Measurements from ENCODE around the gene ARL2BP.

Gene ARL2BP

DNA sequence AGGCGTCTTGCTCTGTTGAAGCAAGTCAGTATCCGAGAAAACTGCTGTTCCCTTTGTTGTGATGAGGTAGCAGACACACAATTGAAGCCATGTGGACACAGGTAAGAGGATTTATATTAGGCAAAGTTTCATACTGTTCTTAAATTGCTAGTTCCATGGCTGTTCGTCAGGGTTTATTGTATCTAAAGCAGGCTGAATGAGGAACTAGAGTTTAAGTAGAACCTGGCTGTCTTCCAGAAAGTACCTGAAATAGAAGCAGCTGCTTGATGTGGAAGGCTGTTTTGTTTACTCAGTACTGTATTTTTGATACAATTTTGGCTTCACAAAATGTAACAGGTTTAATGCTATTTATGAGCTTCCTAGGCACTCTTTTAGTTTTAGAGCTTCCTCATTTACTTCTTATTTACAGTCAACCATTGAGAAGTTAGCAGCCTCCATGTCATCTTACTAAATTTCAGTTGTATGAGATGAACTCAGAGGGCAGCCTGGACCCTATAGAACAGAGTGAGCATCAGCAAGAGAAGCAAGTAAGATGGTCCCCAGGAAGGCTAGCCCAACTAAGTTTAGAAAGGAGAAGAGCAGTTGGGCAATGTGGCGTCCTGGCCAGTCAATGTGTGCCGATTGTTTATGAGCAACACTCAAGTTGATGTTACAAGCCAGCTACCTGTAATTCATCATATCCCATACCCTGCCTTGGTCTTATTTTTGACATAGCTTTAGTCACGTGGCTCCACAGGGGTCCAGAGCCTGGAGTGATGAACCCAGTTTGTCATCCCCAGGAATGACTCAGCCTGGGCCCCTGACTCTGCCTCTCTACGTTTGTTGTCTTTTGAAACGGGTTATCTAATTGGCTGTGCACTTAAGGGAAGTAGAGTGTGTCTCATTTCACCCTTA is 9.7 kb upstream of the ARL2BP start:
- 89 to 98% methylated on average over 6 to 7 of the region's 8 CpGs for WGBS, 2 experiments (ENCODE audit: insufficient coverage in 2 of 2)
- Histone ChIP-seq H3K36me3 (ENCODE audit: control insufficient read depth, insufficient read depth, low read length) (peaks cover 84% of the 10 kb centered on the region), H3K4me1 (ENCODE audit: control insufficient read depth, insufficient read depth, low read length, poor library complexity, severe bottlenecking) (peaks cover 11% of the 10 kb centered on the region), H3K9me3 (ENCODE audit: control insufficient read depth, low read length) (no peaks in the 10 kb centered on the region), H3K4me3 (ENCODE audit: extremely low read depth, insufficient read depth, low read length, poor library complexity, severe bottlenecking) (no peak overlapping the region), H3K27ac (ENCODE audit: low read depth, low read length, severe bottlenecking) (peak overlapping the region; percentile 1)

DNA sequence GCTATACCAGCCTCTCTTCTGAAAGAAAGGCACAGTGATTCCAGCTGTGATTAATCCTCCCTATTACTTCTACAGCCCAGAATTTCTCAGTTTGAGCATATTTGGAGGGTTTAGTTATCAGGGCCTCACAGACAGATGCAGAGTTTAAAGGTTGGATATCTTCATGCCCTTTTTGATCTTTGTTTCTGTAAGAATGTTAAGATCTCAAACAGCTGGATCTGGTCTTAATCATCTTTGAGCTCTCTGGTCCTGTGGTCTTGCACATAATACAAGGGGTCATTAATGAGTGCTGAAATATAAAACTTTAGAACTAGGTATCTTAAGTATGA is 9.1 kb upstream of the ARL2BP start:
- Histone ChIP-seq H3K4me3 (ENCODE audit: extremely low read depth, insufficient read depth, low read length, poor library complexity, severe bottlenecking) (no peak overlapping the region), H3K4me1 (ENCODE audit: control insufficient read depth, insufficient read depth, low read length, poor library complexity, severe bottlenecking) (peaks cover 11% of the 10 kb centered on the region), H3K36me3 (ENCODE audit: control insufficient read depth, insufficient read depth, low read length) (peaks cover 84% of the 10 kb centered on the region), H3K27ac (ENCODE audit: low read depth, low read length, severe bottlenecking) (peak overlapping the region; percentile 1), H3K9me3 (ENCODE audit: control insufficient read depth, low read length) (no peaks in the 10 kb centered on the region)

DNA sequence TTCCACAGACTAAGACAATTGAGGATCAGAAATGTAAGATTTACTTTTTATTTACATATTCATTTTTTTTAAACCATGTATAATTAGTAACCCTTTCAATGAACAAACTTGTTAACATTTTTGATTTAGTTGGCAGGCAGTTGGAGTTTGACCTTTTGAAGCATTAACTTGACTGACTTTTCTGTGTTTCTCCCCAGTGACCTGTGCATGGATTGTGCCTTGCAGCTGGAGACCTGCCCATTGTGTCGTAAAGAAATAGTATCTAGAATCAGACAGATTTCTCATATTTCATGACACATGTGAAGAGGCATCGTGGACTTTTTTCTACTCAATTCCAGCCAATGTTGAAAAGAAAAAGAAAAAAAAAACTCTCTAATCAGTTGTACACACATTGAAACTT is 6.4 kb upstream of the ARL2BP start:
- 100% methylated on average over 1 of the region's 2 CpGs; no CpG with 5 or more reads in 1 of the 2 experiments for WGBS, 2 experiments (ENCODE audit: insufficient coverage in 2 of 2)
- peaks cover 57% of the 10 kb centered on the region for H3K36me3 ChIP-seq (ENCODE audit: control insufficient read depth, insufficient read depth, low read length)

DNA sequence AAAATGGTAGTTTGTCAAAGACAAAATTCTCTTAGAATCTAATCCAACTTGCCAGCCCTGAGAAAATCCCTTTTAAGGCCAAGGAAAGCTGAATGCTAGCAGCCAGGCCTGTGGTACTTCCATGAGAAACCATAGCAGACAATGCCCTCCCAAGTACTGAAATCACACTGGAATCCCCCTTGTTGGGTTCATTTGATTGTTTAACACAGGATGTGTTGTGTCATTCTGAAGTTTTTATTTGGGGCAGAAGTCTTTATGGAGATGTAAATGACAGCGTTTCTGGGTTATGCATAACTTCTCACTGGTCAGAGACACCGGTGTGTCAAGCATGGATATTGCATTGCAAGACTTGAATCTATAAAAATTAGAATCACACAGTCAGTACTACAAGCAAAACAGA is 6.0 kb upstream of the ARL2BP start:
- Histone ChIP-seq H3K4me1 (ENCODE audit: control insufficient read depth, insufficient read depth, low read length, poor library complexity, severe bottlenecking) (peaks cover 11% of the 10 kb centered on the region), H3K36me3 (ENCODE audit: control insufficient read depth, insufficient read depth, low read length) (peaks cover 53% of the 10 kb centered on the region), H3K4me3 (ENCODE audit: extremely low read depth, insufficient read depth, low read length, poor library complexity, severe bottlenecking) (no peak overlapping the region), H3K27ac (ENCODE audit: low read depth, low read length, severe bottlenecking) (no peak overlapping the region), H3K9me3 (ENCODE audit: control insufficient read depth, low read length) (no peaks in the 10 kb centered on the region)
- WGBS, 2 experiments (ENCODE audit: insufficient coverage in 2 of 2), result 100% methylated on average over 1 of the region's 2 CpGs; no CpG with 5 or more reads in 1 of the 2 experiments

More for the DNA sequence above, 6.4 kb upstream of the ARL2BP start:
- Histone ChIP-seq H3K4me3 (ENCODE audit: extremely low read depth, insufficient read depth, low read length, poor library complexity, severe bottlenecking) (no peak overlapping the region), H3K9me3 (ENCODE audit: control insufficient read depth, low read length) (no peaks in the 10 kb centered on the region), H3K4me1 (ENCODE audit: control insufficient read depth, insufficient read depth, low read length, poor library complexity, severe bottlenecking) (peaks cover 11% of the 10 kb centered on the region), H3K27ac (ENCODE audit: low read depth, low read length, severe bottlenecking) (no peak overlapping the region)

DNA sequence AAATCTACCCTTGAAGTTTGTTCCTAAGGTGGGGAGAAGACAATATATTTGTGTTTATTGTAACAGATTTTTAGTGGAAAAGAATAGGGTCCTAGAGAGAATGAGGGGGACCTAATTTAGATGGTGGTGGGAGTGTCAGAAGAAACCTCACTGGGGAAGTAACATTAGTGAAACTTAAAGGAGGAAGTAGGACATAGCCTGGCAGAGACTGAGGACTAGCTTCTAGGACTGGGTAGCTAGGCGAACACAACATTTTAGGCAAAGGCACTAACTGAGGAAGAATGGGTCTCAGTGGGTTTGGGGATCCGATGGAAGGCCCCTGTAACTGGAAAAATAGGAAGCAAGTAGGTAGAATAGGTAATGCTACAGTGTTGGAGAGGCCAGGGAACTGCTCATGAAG is 4.2 kb upstream of the ARL2BP start:
- peaks cover 37% of the 10 kb centered on the region for H3K36me3 ChIP-seq (ENCODE audit: control insufficient read depth, insufficient read depth, low read length)
- H3K4me3 ChIP-seq (ENCODE audit: extremely low read depth, insufficient read depth, low read length, poor library complexity, severe bottlenecking), result no peak overlapping the region
- peaks cover 1% of the 10 kb centered on the region for H3K4me1 ChIP-seq (ENCODE audit: control insufficient read depth, insufficient read depth, low read length, poor library complexity, severe bottlenecking)
- H3K27ac ChIP-seq (ENCODE audit: low read depth, low read length, severe bottlenecking), result no peak overlapping the region
- WGBS, 2 experiments (ENCODE audit: insufficient coverage in 2 of 2), result 97 to 100% methylated on average over 2 of the region's 2 CpGs
- H3K9me3 ChIP-seq (ENCODE audit: control insufficient read depth, low read length), result no peaks in the 10 kb centered on the region

DNA sequence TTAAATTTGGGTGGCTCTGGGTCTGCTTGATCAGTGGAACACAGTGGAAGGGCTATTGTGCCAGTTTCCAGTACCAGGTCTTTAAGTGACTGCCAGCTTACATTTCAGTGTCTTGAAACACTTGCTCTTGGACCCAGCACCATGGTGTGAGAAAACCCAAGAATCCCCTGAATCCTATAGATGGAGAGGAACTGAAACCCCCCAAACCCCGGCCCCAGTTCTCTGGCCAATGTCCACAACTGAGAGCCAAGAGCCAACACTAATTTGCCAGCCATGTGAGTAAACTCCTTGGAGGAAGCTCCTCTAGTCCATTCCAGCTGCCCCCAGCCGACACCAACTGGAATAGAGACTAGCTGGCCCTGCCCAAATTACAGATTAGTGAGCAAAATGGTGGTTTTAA is 2.4 kb upstream of the ARL2BP start:
- H3K4me1 ChIP-seq (ENCODE audit: control insufficient read depth, insufficient read depth, low read length, poor library complexity, severe bottlenecking), result peaks cover 6% of the 10 kb centered on the region
- peaks cover 36% of the 10 kb centered on the region for H3K36me3 ChIP-seq (ENCODE audit: control insufficient read depth, insufficient read depth, low read length)
- no peak overlapping the region for H3K4me3 ChIP-seq (ENCODE audit: extremely low read depth, insufficient read depth, low read length, poor library complexity, severe bottlenecking)
- WGBS, 2 experiments (ENCODE audit: insufficient coverage in 2 of 2), result 88 to 100% methylated on average over 1 to 2 of the region's 2 CpGs
- H3K9me3 ChIP-seq (ENCODE audit: control insufficient read depth, low read length), result no peaks in the 10 kb centered on the region
- H3K27ac ChIP-seq (ENCODE audit: low read depth, low read length, severe bottlenecking), result no peak overlapping the region

DNA sequence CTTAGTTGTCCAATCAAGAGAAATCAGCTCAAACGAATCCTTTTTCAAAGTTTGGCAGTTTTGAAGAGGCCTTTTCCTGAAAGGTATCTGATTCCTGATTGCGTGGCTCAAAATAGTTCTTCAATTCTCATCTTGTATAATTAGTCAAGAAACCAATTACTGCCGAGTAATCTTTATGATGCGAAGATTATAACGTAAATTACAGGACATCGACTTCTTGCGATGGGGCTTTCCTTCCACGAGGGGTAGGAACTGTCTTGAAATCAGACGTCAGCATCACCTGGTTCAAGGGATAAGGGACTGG is 644 bp upstream of the ARL2BP start:
- H3K4me1 ChIP-seq (ENCODE audit: control insufficient read depth, insufficient read depth, low read length, poor library complexity, severe bottlenecking), result peaks cover 6% of the 10 kb centered on the region
- H3K27ac ChIP-seq (ENCODE audit: low read depth, low read length, severe bottlenecking), result peak overlapping the region; percentile 61
- WGBS, 2 experiments (ENCODE audit: insufficient coverage in 2 of 2), result 16 to 26% methylated on average over 6 to 9 of the region's 9 CpGs

DNA sequence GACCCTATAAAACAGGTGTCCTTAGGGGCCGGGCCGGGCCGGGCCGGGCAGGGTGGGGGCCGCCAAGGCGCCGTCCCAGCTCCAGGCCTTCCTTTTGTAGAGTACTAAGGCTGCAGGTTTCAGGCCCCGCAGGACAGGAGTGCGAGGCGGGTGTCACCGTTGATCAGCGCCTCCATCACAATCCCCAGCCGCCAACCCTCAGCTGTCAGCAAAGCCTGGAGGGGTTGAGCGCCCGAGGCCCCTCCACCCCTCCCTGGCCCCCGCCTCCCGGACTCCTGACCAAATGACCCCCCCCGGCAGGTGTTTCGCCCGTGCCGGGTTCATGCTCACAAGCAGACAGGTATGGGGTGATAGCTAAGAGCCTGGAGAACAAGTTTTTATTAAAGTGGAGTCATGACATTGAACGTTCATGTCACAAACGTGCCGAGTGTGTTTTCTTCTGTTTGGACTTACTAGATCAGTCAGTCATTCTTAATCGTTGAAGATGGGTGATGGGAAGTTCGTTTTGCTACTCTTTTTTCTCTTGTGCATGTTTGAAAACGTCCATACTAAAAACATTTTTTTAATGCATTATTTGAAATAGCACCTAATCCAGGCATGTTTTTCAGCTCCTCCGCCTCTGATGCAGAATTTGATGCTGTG is 534 bp downstream of the ARL2BP start:
- H3K36me3 ChIP-seq (ENCODE audit: control insufficient read depth, insufficient read depth, low read length), result peaks cover 49% of the 10 kb centered on the region
- H3K4me1 ChIP-seq (ENCODE audit: control insufficient read depth, insufficient read depth, low read length, poor library complexity, severe bottlenecking), result peaks cover 6% of the 10 kb centered on the region
- WGBS, 2 experiments (ENCODE audit: insufficient coverage in 2 of 2), result 3 to 9% methylated on average over 14 to 19 of the region's 28 CpGs
- H3K9me3 ChIP-seq (ENCODE audit: control insufficient read depth, low read length), result no peaks in the 10 kb centered on the region
- H3K27ac ChIP-seq (ENCODE audit: low read depth, low read length, severe bottlenecking), result peak overlapping the region; percentile 86
- H3K4me3 ChIP-seq (ENCODE audit: extremely low read depth, insufficient read depth, low read length, poor library complexity, severe bottlenecking), result peak overlapping the region; percentile 81

More for the DNA sequence above, 644 bp upstream of the ARL2BP start:
- Histone ChIP-seq H3K36me3 (ENCODE audit: control insufficient read depth, insufficient read depth, low read length) (peaks cover 40% of the 10 kb centered on the region), H3K4me3 (ENCODE audit: extremely low read depth, insufficient read depth, low read length, poor library complexity, severe bottlenecking) (peak overlapping the region; percentile 81), H3K9me3 (ENCODE audit: control insufficient read depth, low read length) (no peaks in the 10 kb centered on the region)

DNA sequence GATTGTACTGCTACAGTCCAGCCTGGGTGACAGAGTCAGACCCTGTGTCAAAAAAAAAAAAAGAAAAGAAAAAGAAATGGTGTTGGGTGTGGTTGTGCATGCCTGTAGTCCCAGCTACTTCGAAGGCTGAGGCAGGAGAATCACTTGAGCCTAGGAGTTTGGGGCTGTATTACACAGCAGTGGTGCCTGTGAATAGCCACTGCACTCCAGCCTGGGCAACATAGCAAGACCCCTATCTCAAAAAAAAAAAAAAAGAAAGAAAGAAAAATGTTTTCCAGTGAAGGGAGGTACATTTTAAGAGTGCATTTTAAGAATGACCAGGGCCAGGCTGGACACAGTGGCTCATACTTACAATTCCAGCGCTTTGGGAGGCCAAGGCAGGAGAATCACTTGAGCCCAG is 6.3 kb downstream of the ARL2BP start:
- Histone ChIP-seq H3K4me1 (ENCODE audit: control insufficient read depth, insufficient read depth, low read length, poor library complexity, severe bottlenecking) (no peaks in the 10 kb centered on the region), H3K27ac (ENCODE audit: low read depth, low read length, severe bottlenecking) (no peak overlapping the region), H3K9me3 (ENCODE audit: control insufficient read depth, low read length) (no peaks in the 10 kb centered on the region), H3K36me3 (ENCODE audit: control insufficient read depth, insufficient read depth, low read length) (peaks cover 75% of the 10 kb centered on the region), H3K4me3 (ENCODE audit: extremely low read depth, insufficient read depth, low read length, poor library complexity, severe bottlenecking) (no peak overlapping the region)
- WGBS, 2 experiments (ENCODE audit: insufficient coverage in 2 of 2), result 92 to 100% methylated on average over 2 of the region's 2 CpGs

DNA sequence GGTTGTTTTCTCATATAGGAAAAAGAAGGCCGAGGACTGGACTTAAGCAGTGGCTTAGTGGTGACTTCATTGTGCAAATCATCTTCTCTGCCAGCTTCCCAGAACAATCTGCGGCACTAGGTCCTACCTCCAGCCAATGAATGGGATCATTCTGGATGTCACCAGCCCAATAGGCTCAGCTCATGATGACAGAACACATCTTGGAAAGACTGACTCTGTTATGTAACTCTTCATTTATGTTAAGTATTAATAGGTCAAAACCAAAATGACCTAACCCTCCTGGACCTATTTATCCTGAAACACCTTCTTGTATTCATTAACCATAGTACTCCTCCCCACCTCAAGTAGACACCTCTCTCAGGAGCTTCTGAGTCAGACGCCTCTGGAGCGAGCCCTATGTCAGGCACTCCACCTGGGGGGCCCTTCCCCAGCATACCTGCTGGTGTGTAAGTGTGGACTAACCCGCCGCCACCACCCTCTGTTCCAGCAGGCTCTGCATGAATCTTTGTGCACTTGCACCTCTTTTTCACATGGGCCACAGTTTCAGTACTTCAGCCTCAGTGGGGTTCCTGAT is 7.2 kb downstream of the ARL2BP start:
- 96% methylated on average over 4 of the region's 6 CpGs; no CpG with 5 or more reads in 1 of the 2 experiments for WGBS, 2 experiments (ENCODE audit: insufficient coverage in 2 of 2)
- peaks cover 67% of the 10 kb centered on the region for H3K36me3 ChIP-seq (ENCODE audit: control insufficient read depth, insufficient read depth, low read length)
- H3K4me3 ChIP-seq (ENCODE audit: extremely low read depth, insufficient read depth, low read length, poor library complexity, severe bottlenecking), result no peak overlapping the region
- no peaks in the 10 kb centered on the region for H3K9me3 ChIP-seq (ENCODE audit: control insufficient read depth, low read length)
- no peaks in the 10 kb centered on the region for H3K4me1 ChIP-seq (ENCODE audit: control insufficient read depth, insufficient read depth, low read length, poor library complexity, severe bottlenecking)
- no peak overlapping the region for H3K27ac ChIP-seq (ENCODE audit: low read depth, low read length, severe bottlenecking)

DNA sequence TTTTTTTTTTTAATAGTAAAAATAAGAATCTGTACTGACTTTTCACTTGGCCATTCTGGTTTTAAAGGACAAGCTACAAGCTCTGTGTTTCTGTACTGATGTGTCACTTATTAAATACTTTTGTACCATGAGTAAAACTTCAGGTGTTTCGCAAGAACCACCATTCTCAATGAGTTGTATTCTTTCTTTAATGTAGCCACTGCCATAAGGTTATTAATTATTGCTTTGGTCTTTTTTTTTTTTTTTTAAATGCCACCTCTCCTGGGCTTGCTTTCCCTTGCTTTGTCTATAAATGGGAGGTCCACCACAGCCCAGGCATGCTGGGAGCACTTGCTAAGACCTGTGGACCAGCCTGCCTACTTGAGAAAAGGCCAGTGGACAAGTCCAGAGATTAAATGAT is 8.4 kb downstream of the ARL2BP start:
- H3K36me3 ChIP-seq (ENCODE audit: control insufficient read depth, insufficient read depth, low read length), result peaks cover 54% of the 10 kb centered on the region

More for the DNA sequence above, 8.4 kb downstream of the ARL2BP start:
- Histone ChIP-seq H3K4me1 (ENCODE audit: control insufficient read depth, insufficient read depth, low read length, poor library complexity, severe bottlenecking) (no peaks in the 10 kb centered on the region), H3K4me3 (ENCODE audit: extremely low read depth, insufficient read depth, low read length, poor library complexity, severe bottlenecking) (no peak overlapping the region), H3K27ac (ENCODE audit: low read depth, low read length, severe bottlenecking) (no peak overlapping the region), H3K9me3 (ENCODE audit: control insufficient read depth, low read length) (no peaks in the 10 kb centered on the region)
- no CpG with 5 or more reads among the region's 1 CpG for WGBS, 2 experiments (ENCODE audit: insufficient coverage in 2 of 2)

Measured in mesodermal cell (in vitro differentiated cells).